ENCODE data around the gene RIMBP2. TPM values are rescaled to one million over a fixed set of nuclear protein-coding genes. Genes with fewer than 3 reads are reported as not detected.

RIMBP2 gene
- total and polyA plus RNA-seq, 9 donors, result 1.1 to 16.2 (median 3.5) TPM

DNA sequence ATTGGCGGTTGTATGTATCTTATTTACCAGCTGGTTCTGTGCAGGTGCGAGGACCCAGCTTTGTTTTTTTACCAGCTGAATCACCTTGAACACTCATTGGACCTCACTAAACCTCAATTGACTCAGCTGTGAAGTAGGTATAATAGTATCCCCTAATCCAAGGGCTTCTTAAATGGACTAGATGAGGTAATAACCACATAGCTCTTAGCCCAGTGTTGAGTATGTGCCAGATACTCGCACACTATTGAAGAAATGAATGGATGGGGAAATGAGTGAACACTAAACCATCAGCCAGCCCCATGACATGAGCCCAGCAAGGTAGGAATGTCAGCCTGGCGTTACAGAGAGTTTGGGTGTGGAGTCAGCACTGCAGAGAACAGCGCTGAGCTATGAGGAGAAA lies 79.7 kb downstream of the RIMBP2 start:
- intact Hi-C loops (cut with DNase I), result no loop called here
- H3K9me3 ChIP-seq, result no peaks in the 10 kb centered on the region
- WGBS, 3 donors, result 87 to 90% (median 90%) methylated on average over 5 of the region's 5 CpGs
- no peaks in the 10 kb centered on the region for H3K4me1 ChIP-seq (ENCODE audit: insufficient read depth)
- DNase-seq, result no peak
- no peak overlapping the region for H3K27ac ChIP-seq
- no peaks in the 10 kb centered on the region for H3K36me3 ChIP-seq
- TF ChIP-seq EP300 (IDR thresholded peaks at IDR 0.05), result no peak
- TF ChIP-seq POLR2A (IDR thresholded peaks at IDR 0.05), result no peak
- TF ChIP-seq, protein P1, sequence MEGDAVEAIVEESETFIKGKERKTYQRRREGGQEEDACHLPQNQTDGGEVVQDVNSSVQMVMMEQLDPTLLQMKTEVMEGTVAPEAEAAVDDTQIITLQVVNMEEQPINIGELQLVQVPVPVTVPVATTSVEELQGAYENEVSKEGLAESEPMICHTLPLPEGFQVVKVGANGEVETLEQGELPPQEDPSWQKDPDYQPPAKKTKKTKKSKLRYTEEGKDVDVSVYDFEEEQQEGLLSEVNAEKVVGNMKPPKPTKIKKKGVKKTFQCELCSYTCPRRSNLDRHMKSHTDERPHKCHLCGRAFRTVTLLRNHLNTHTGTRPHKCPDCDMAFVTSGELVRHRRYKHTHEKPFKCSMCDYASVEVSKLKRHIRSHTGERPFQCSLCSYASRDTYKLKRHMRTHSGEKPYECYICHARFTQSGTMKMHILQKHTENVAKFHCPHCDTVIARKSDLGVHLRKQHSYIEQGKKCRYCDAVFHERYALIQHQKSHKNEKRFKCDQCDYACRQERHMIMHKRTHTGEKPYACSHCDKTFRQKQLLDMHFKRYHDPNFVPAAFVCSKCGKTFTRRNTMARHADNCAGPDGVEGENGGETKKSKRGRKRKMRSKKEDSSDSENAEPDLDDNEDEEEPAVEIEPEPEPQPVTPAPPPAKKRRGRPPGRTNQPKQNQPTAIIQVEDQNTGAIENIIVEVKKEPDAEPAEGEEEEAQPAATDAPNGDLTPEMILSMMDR (IDR thresholded peaks at IDR 0.05), result no peak
- no peak overlapping the region for H3K4me3 ChIP-seq
- no peaks in the 10 kb centered on the region for H3K27me3 ChIP-seq

DNA sequence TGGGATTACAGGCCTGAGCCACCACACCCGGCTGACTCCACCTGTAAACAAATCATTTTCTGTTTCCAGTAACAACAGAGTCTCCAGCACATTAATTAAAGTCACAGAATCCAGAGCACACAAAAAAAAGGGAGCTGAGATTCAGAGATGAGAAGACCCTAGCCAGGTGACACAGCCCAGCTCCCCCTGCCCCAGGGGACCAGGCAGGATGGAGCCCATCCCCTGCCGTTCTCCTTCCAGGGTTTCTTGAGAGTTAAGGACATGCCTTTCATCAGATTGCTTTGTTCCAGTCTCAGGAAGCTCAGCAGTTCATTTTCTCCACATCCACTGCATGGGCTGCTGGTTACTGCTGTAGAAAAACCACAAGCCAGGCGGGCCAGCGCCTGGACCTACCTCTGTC lies 81.2 kb downstream of the RIMBP2 start:
- no peak for DNase-seq
- intact Hi-C loops (cut with DNase I), result no loop called here
- WGBS, 3 donors, result 69 to 73% (median 71%) methylated on average over 4 of the region's 4 CpGs
- Histone ChIP-seq H3K9me3 (no peaks in the 10 kb centered on the region), H3K4me1 (ENCODE audit: insufficient read depth) (no peaks in the 10 kb centered on the region), H3K27me3 (no peaks in the 10 kb centered on the region), H3K27ac (no peak overlapping the region), H3K36me3 (no peaks in the 10 kb centered on the region), H3K4me3 (no peak overlapping the region)
- TF ChIP-seq, protein P1 (IDR thresholded peaks at IDR 0.05), result no peak
- TF ChIP-seq POLR2A (IDR thresholded peaks at IDR 0.05) (no peak), EP300 (IDR thresholded peaks at IDR 0.05) (no peak)

DNA sequence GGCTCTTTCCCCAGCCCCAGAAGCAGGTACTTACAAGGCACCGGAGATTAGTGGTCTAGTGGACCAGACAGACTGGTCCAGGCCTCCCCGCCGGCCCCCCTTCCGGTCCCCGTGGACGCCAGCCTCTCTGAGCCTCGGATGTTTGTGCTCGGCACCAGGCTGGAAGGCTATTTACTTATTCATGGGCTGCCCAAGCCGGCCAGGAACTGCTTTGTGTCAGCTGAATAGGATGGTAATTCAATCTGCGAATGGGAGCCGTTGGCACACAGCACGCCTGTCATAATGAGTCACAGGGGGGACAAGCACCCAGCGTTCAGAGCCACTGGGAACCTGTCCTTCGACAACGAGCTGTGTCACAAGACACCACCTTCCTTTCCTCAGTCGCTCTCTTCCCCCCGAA lies 82.3 kb downstream of the RIMBP2 start:
- Histone ChIP-seq H3K4me1 (ENCODE audit: insufficient read depth) (no peaks in the 10 kb centered on the region), H3K4me3 (no peak overlapping the region), H3K27me3 (no peaks in the 10 kb centered on the region), H3K9me3 (no peaks in the 10 kb centered on the region), H3K36me3 (no peaks in the 10 kb centered on the region), H3K27ac (no peak overlapping the region)
- no peak for TF ChIP-seq EP300 (IDR thresholded peaks at IDR 0.05)
- no peak for TF ChIP-seq POLR2A (IDR thresholded peaks at IDR 0.05)
- TF ChIP-seq, protein P1 (IDR thresholded peaks at IDR 0.05), result no peak
- intact Hi-C loops (cut with DNase I), result no loop called here
- WGBS, 3 donors, result 13 to 22% (median 19%) methylated on average over 17 of the region's 17 CpGs
- no peak for DNase-seq

DNA sequence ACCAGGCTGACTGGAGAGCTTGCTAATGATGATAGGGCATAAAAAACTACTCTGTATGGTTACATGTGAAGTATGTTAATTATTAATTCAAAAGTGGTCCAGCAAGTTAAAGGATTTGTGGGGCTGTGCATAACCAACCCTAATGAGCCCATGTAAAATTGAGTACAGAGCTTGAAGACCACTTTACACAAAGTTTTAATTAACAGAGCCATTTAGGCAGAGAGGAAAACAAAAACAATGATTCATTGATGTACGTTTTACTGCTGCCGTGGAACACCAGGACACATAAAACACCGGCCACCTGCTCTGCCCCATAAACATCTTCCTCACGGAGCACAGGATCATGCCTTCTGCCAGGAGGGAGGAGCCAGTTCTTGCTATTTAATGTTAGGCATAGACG lies 83.5 kb downstream of the RIMBP2 start:
- Histone ChIP-seq H3K4me1 (ENCODE audit: insufficient read depth) (no peaks in the 10 kb centered on the region), H3K27me3 (no peaks in the 10 kb centered on the region), H3K36me3 (no peaks in the 10 kb centered on the region), H3K27ac (no peak overlapping the region), H3K9me3 (no peaks in the 10 kb centered on the region), H3K4me3 (no peak overlapping the region)
- no peak for TF ChIP-seq EP300 (IDR thresholded peaks at IDR 0.05)
- no peak for TF ChIP-seq POLR2A (IDR thresholded peaks at IDR 0.05)
- TF ChIP-seq, protein P1 (IDR thresholded peaks at IDR 0.05), result no peak
- DNase-seq, result no peak
- intact Hi-C loops (cut with DNase I), result no loop called here
- 33 to 36% (median 35%) methylated on average over 5 of the region's 5 CpGs for WGBS, 3 donors

DNA sequence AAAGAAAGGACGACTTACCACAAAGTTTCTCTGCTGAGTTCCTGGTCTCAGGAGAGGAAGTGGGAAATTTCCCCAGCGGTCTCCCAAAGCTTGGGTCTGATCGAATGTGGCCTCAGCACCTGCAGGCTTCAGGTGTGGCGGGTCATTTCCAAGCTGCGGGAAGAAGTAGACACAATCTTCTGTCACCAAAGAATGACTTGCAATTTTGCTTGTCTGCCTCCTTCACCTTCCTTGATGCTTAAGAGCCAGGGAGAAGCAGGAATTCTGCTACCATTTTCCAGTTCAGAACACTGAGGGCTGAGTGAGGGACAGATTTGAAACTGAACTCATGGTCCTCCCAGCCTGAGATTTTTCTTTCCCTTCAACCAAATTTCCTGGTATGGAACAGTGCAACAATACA lies 87.8 kb downstream of the RIMBP2 start:
- no peak overlapping the region for H3K4me3 ChIP-seq
- no peak overlapping the region for H3K27ac ChIP-seq
- no peaks in the 10 kb centered on the region for H3K36me3 ChIP-seq
- WGBS, 3 donors, result 91 to 94% (median 92%) methylated on average over 5 of the region's 5 CpGs
- TF ChIP-seq EP300 (IDR thresholded peaks at IDR 0.05) (no peak), POLR2A (IDR thresholded peaks at IDR 0.05) (no peak)
- TF ChIP-seq, protein P1 (IDR thresholded peaks at IDR 0.05), result no peak
- no peaks in the 10 kb centered on the region for H3K27me3 ChIP-seq
- H3K4me1 ChIP-seq (ENCODE audit: insufficient read depth), result no peaks in the 10 kb centered on the region
- no peak for DNase-seq
- no peaks in the 10 kb centered on the region for H3K9me3 ChIP-seq
- intact Hi-C loops (cut with DNase I), result no loop called here
